Cardiac ventricle fibroblast (primary cell): Measurements from ENCODE around the gene SEPTIN11. TPM values are rescaled to one million over a fixed set of nuclear protein-coding genes. Genes with fewer than 3 reads are reported as not detected.

Experiments used
- total RNA-seq: library from RNA; depleted of rRNA; stranded (reverse); fragments of >200 nt; gene quantifications from 2 replicates; pipeline ENCODE4 v1.2.3, GENCODE V29; 2015

The SEPTIN11 gene
- 140 and 174 TPM in 2 replicates for total RNA-seq

DNA sequence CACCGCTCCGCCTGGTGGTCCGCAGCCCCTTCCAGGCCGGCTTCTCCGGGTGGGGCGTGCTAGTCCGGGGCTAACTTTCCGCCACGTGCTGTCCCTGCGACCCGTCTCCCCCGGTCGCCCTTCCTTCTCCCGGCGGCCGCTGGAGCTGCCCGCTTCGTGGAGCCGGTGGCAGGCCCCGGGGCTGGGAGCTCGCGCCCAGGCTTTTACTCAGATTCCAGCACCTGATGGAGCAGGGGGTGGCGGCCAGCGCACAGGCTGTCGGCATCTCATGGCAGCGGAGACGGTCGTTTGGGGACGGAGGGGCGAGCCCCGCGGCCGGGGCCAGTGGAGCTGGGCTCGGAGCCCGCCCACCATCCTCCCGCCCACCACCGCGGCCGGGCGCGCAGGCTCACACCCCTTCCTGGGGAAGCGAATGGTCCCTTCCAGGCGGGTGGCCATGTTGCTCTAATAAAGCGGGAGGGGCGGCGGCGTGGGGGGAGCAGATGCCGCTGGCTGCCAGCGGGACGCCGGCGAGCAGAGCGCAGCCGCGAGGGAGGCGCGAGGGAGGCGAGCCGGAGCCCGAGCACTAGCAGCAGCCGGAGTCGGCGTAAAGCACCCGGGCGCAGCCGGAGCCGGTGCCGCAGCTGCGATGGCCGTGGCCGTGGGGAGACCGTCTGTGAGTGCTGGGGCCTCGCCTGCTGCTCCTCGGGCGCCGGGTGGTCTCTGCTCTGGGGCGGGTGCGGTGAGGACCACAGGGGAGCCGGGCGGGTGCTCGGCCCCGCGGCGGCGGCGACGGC is at the start of gene SEPTIN11:
TSS of gene SEPTIN11 (plus strand) at position 477 of the 776 bp plus-strand sequence. CDS start at position 629, 152 bp downstream.

Other genes with a start within 250 kb of the SEPTIN11 start
- not detected in 2 replicates for gene SOWAHB, start 51.6 kb upstream of the SEPTIN11 start, total RNA-seq
- gene CCNI, start 126.2 kb downstream of the SEPTIN11 start, total RNA-seq: 236 TPM in 2 replicates
- 49.3 and 49.9 TPM in 2 replicates for gene CCNG2, start 207.5 kb downstream of the SEPTIN11 start, total RNA-seq